Neural crest cell (in vitro differentiated cells): ENCODE results near the gene CSMD2. TPM values are rescaled to one million over a fixed set of nuclear protein-coding genes. Genes with fewer than 3 reads are reported as not detected.
"Not testable (repeated sequence)": the region's sequence is repeated elsewhere in the genome, so short reads cannot be mapped to it uniquely, and the experiment has no call there.

ENCODE experiments used
- DNase-seq: peaks from one replicate; pipeline ENCODE4 v3.0.0; 2021; ENCODE audit warnings: low read depth, mixed read lengths, low spot score
- H3K27ac Mint-ChIP-seq: one replicate; pipeline ENCODE4 v1.8.0; 2021; ENCODE audit warnings: mild to moderate bottlenecking, mixed read lengths; ENCODE audit not compliant: unreplicated experiment
- H3K27me3 Mint-ChIP-seq: 2 replicates; pipeline ENCODE4 v1.8.0; 2021; ENCODE audit warnings: low read depth, mild to moderate bottlenecking, mixed read lengths
- H3K36me3 Mint-ChIP-seq: 2 replicates; pipeline ENCODE4 v1.8.0; 2021; ENCODE audit warnings: low read depth, mild to moderate bottlenecking, mixed read lengths
- H3K4me1 Mint-ChIP-seq: 2 replicates; pipeline ENCODE4 v1.8.0; 2021; ENCODE audit warnings: mixed read lengths
- H3K4me3 Mint-ChIP-seq: one replicate; pipeline ENCODE4 v1.8.0; 2021; ENCODE audit warnings: mild to moderate bottlenecking, mixed read lengths
- H3K9me3 Mint-ChIP-seq: 2 replicates; pipeline ENCODE4 v1.8.0; 2021; ENCODE audit warnings: mixed read lengths
- total RNA-seq: library from RNA; stranded (reverse); gene quantifications from 2 replicates; pipeline ENCODE4 v1.2.1, GENCODE V29; 2021
- TF ChIP-seq, protein P1 (sequence below): fragments of 200-600 bp; sonication (generic); conservative IDR thresholded peaks from 2 replicates; pipeline ENCODE4 v1.5.0; 2021; ENCODE audit warnings: antibody characterized with exemption, mild to moderate bottlenecking

CSMD2 gene
- total RNA-seq, 1 donor from 2014 or later = 0.40 TPM

DNA sequence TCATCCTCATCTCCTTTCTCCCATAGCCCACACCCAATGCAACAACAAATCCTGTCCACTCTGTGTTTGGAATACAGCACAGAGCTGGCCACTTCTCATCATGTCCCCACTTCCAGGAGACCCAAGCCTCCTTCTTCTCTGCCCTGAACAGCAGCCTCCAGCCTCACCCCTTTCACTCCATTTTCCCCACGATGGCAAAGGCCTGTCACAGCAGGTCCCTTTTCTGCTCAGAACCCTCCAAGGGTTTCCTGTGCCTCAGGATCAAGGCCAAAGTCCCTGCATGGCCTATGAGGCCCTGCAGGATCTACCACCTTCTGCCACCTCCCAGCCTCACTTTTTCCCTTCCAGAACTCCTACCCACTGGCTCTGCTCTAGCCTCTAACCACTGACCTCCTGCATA is 78.5 kb downstream of the CSMD2 start:
- H3K9me3 Mint-ChIP-seq = peaks cover 9% of the 10 kb centered on the region
- no peaks in the 10 kb centered on the region for H3K27me3 Mint-ChIP-seq
- TF ChIP-seq, protein P1, sequence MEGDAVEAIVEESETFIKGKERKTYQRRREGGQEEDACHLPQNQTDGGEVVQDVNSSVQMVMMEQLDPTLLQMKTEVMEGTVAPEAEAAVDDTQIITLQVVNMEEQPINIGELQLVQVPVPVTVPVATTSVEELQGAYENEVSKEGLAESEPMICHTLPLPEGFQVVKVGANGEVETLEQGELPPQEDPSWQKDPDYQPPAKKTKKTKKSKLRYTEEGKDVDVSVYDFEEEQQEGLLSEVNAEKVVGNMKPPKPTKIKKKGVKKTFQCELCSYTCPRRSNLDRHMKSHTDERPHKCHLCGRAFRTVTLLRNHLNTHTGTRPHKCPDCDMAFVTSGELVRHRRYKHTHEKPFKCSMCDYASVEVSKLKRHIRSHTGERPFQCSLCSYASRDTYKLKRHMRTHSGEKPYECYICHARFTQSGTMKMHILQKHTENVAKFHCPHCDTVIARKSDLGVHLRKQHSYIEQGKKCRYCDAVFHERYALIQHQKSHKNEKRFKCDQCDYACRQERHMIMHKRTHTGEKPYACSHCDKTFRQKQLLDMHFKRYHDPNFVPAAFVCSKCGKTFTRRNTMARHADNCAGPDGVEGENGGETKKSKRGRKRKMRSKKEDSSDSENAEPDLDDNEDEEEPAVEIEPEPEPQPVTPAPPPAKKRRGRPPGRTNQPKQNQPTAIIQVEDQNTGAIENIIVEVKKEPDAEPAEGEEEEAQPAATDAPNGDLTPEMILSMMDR = no peak
- no peak overlapping the region for H3K27ac Mint-ChIP-seq
- no peak overlapping the region for H3K4me3 Mint-ChIP-seq
- peaks cover 7% of the 10 kb centered on the region for H3K36me3 Mint-ChIP-seq
- DNase-seq = no peak
- no peaks in the 10 kb centered on the region for H3K4me1 Mint-ChIP-seq

DNA sequence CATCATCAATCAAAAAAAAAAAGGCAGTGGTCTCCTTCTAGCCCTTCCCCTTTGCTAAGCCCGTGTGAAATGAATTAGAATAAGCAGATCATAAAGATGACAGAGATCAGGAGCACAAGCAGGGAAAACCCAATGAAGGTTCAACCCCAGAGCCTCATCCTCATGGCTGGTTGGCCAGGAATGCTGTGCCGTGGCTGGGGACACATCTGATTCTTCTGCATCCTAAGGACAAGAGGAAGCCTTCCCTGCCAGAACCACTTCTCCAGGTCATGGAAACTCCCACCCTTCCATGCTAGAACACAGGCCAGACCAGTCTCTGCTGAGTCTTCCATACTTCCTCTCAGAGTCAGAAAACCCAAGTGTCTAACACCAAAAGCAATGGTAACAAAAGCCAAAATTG is 81.1 kb downstream of the CSMD2 start:
- Mint-ChIP-seq H3K27ac (no peak overlapping the region), H3K9me3 (peaks cover 14% of the 10 kb centered on the region), H3K4me3 (no peak overlapping the region), H3K36me3 (peaks cover 12% of the 10 kb centered on the region), H3K27me3 (peaks cover under 1% of the 10 kb centered on the region), H3K4me1 (no peaks in the 10 kb centered on the region)
- no peak for DNase-seq
- TF ChIP-seq, protein P1 = no peak

DNA sequence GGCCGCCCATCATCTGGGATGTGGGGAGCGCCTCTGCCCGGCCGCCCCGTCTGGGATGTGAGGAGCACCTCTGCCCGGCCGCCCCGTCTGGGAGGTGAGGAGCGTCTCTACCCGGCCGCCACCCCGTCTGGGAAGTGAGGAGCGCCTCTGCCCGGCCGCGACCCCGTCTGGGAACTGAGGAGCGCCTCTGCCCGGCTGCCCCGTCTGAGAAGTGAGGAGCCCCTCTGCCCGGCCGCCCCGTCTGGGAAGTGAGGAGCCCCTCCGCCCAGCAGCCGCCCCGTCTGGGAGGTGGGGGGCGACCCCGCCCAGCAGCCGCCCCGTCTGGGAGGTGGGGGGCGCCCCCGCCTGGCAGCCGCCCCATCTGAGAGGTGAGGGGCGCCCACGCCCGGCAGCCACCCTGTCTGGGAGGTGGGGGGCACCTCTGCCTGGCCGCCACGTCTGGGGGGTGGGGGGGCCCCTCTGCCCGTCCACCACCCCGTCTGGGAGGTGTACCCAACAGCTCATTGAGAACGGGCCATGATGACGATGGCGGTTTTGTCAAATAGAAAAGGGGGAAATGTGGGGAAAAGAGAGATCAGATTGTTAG is 82.9 kb downstream of the CSMD2 start:
- peaks cover 17% of the 10 kb centered on the region for H3K9me3 Mint-ChIP-seq
- peaks cover 13% of the 10 kb centered on the region for H3K36me3 Mint-ChIP-seq

DNA sequence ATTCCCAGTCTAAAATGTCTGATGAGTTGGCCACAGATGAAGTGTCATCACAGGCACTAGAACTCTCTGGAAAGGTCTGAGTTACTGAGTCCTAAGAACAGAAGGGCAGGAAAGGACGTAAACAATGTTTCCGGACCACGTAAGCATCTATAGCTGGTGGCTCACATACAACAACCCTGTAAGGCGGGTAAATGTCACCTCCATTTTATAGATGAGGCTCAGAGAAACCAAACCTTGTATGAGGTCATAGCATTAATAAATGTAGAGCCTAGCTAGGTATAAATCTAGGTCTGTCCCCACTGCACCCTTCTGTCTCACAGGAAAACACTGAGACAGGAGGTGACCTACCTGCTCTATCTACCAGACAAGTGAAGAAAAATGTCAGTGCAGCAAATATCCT is 86.6 kb downstream of the CSMD2 start:
- Mint-ChIP-seq H3K4me1 (no peaks in the 10 kb centered on the region), H3K36me3 (peaks cover 7% of the 10 kb centered on the region), H3K27me3 (peaks cover 10% of the 10 kb centered on the region), H3K9me3 (peaks cover 11% of the 10 kb centered on the region), H3K27ac (no peak overlapping the region), H3K4me3 (no peak overlapping the region)
- DNase-seq = no peak
- TF ChIP-seq, protein P1 = no peak

More for the DNA sequence above, 82.9 kb downstream of the CSMD2 start:
- DNase-seq, H3K27ac Mint-ChIP-seq, H3K27me3 Mint-ChIP-seq, H3K4me1 Mint-ChIP-seq, H3K4me3 Mint-ChIP-seq: not testable (repeated sequence)

DNA sequence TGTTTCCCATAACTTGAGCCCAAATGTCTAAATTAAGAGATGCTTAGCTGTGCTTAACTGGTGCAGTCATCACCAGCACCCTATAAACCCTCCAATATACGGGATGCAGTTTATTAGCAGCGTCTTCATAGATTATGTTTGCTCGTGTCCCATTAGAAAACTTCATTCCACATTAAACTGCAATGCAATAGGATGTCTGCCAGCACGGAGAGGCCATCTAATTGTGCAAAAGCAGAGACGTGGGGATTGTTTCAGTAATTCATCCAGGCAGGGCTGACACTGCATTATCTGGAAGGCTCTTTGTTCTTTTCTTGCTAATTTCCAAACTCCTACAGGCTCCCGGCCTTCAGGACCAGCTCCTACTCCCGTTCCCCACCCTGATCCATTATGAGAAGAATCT is 89.5 kb downstream of the CSMD2 start:
- TF ChIP-seq, protein P1 = no peak
- H3K4me1 Mint-ChIP-seq = peaks cover 3% of the 10 kb centered on the region
- H3K9me3 Mint-ChIP-seq = peaks cover 5% of the 10 kb centered on the region
- H3K36me3 Mint-ChIP-seq = peaks cover 2% of the 10 kb centered on the region
- no peak for DNase-seq
- H3K4me3 Mint-ChIP-seq = no peak overlapping the region
- peaks cover 10% of the 10 kb centered on the region for H3K27me3 Mint-ChIP-seq
- no peak overlapping the region for H3K27ac Mint-ChIP-seq

DNA sequence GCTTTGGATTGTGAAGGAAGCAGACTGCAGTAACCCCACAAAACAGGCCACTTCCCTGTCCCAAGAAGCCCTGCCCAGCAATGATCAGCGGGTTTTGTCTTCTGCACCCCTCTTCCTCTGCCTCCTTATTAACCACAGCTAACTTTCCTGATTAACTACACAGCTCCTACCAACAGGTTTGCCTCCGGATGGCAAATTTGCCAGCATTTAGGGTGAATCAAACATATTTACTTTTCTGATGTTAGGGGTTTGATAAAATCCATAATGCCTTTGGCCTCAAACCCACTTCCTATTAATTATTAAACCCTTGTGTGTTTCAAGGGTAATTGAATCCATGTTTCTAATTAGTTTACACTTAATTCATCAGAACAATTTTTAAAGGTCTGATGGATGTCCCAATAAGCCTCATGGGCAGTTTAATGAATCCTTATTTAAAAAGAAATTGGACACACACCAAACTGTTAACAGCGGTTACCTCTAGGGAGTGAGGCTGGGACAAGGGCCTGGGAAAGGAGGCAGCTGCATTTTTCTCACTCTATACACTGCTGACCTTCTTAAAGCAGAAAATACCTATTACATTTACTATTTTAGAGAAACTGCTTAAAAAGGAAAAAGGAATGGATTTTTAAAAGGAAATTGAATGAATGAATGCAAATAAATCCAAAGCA is 91.9 kb downstream of the CSMD2 start:
- H3K9me3 Mint-ChIP-seq = peaks cover 7% of the 10 kb centered on the region
- no peak overlapping the region for H3K4me3 Mint-ChIP-seq
- no peak for DNase-seq
- peaks cover 8% of the 10 kb centered on the region for H3K4me1 Mint-ChIP-seq
- H3K27ac Mint-ChIP-seq = no peak overlapping the region
- TF ChIP-seq, protein P1 = no peak
- no peaks in the 10 kb centered on the region for H3K36me3 Mint-ChIP-seq
- peaks cover 4% of the 10 kb centered on the region for H3K27me3 Mint-ChIP-seq
